H9 (cell line): ENCODE measurements around the gene CERCAM. TPM values are rescaled to one million over a fixed set of nuclear protein-coding genes. Genes with fewer than 3 reads are reported as not detected.

ENCODE experiments used
- DNase-seq: peaks from one replicate; pipeline ENCODE4 v3.0.0-alpha.2; 2017
- H2AFZ ChIP-seq: one replicate; pipeline ENCODE4 v1.6.1; 2013; ENCODE audit warnings: mild to moderate bottlenecking, low read length, control low read depth, moderate library complexity
- H2AK5ac ChIP-seq: 2 replicates; pipeline ENCODE4 v1.6.1; 2013; ENCODE audit warnings: low read length, control low read depth, mixed read lengths; ENCODE audit not compliant: insufficient read length
- H2BK120ac ChIP-seq: one replicate; pipeline ENCODE4 v1.6.1; 2013; ENCODE audit warnings: low read depth, mild to moderate bottlenecking, low read length, control low read depth, inconsistent platforms; ENCODE audit not compliant: poor library complexity, severe bottlenecking
- H2BK12ac ChIP-seq: 2 replicates; pipeline ENCODE4 v1.6.1; 2013; ENCODE audit warnings: low read length, control low read depth, mixed read lengths, low read depth; ENCODE audit not compliant: insufficient read length
- H2BK15ac ChIP-seq: 2 replicates; pipeline ENCODE4 v1.6.1; 2013; ENCODE audit warnings: low read depth, low read length, control low read depth
- H2BK20ac ChIP-seq: one replicate; pipeline ENCODE4 v1.6.1; 2013; ENCODE audit warnings: low read depth, mild to moderate bottlenecking, low read length, control low read depth, inconsistent platforms; ENCODE audit not compliant: poor library complexity, severe bottlenecking
- H2BK5ac ChIP-seq: 2 replicates; pipeline ENCODE4 v1.6.1; 2013; ENCODE audit warnings: low read length, control low read depth, mixed read lengths; ENCODE audit not compliant: insufficient read length
- H3K14ac ChIP-seq: 2 replicates; pipeline ENCODE4 v1.6.1; 2013; ENCODE audit warnings: low read length, control low read depth; ENCODE audit not compliant: insufficient read depth
- H3K18ac ChIP-seq: 2 replicates; pipeline ENCODE4 v1.6.1; 2013; ENCODE audit warnings: low read depth, mild to moderate bottlenecking, mixed read lengths, low read length, control low read depth; ENCODE audit not compliant: insufficient read length
- H3K23ac ChIP-seq: 2 replicates; pipeline ENCODE4 v1.6.1; 2013; ENCODE audit warnings: low read length, control low read depth, mixed read lengths, low read depth; ENCODE audit not compliant: insufficient read length
- H3K23me2 ChIP-seq: 2 replicates; pipeline ENCODE4 v1.6.1; 2013; ENCODE audit warnings: low read depth, mild to moderate bottlenecking, mixed read lengths, low read length, control low read depth; ENCODE audit not compliant: insufficient read length, poor library complexity, severe bottlenecking
- H3K27ac ChIP-seq: 2 replicates; pipeline ENCODE4 v1.5.1; 2013; ENCODE audit warnings: low read length, control low read depth, mixed read lengths, low read depth; ENCODE audit not compliant: insufficient read length
- H3K27me3 ChIP-seq: 2 replicates; pipeline ENCODE4 v1.6.1; 2013; ENCODE audit warnings: low read length, control low read depth, inconsistent platforms; ENCODE audit not compliant: insufficient read depth
- H3K4ac ChIP-seq: 2 replicates; pipeline ENCODE4 v1.6.1; 2013; ENCODE audit warnings: low read depth, mild to moderate bottlenecking, control low read depth, inconsistent platforms, low read length, moderate library complexity
- H3K4me1 ChIP-seq: 2 replicates; pipeline ENCODE4 v1.6.1; 2013; ENCODE audit warnings: low read length, control low read depth, inconsistent platforms; ENCODE audit not compliant: insufficient read depth
- H3K4me2 ChIP-seq: 2 replicates; pipeline ENCODE4 v1.6.1; 2013; ENCODE audit warnings: low read length, control low read depth, mixed read lengths; ENCODE audit not compliant: insufficient read length, insufficient read depth
- H3K56ac ChIP-seq: 2 replicates; pipeline ENCODE4 v1.6.1; 2013; ENCODE audit warnings: low read depth, mild to moderate bottlenecking, mixed read lengths, low read length, control low read depth; ENCODE audit not compliant: insufficient read length
- H3K79me1 ChIP-seq: 2 replicates; pipeline ENCODE4 v1.6.1; 2013; ENCODE audit warnings: low read depth, mild to moderate bottlenecking, moderate library complexity, low read length, control low read depth, inconsistent platforms; ENCODE audit not compliant: insufficient read depth, poor library complexity, severe bottlenecking
- H3K79me2 ChIP-seq: 2 replicates; pipeline ENCODE4 v1.6.1; 2013; ENCODE audit warnings: low read length, control low read depth, inconsistent platforms; ENCODE audit not compliant: insufficient read depth
- H3K9ac ChIP-seq: 2 replicates; pipeline ENCODE4 v1.6.1; 2013; ENCODE audit warnings: low read length, control low read depth, mixed read lengths; ENCODE audit not compliant: insufficient read length; ENCODE audit errors: extremely low read depth
- H3K9me3 ChIP-seq: one replicate; pipeline ENCODE4 v1.6.1; 2013; ENCODE audit warnings: low read depth, low read length, inconsistent platforms; ENCODE audit not compliant: control insufficient read depth
- H3T11ph ChIP-seq: one replicate; pipeline ENCODE4 v1.6.1; 2013; ENCODE audit warnings: mild to moderate bottlenecking, low read length, control low read depth, inconsistent platforms
- H4K20me1 ChIP-seq: one replicate; pipeline ENCODE4 v1.6.1; 2013; ENCODE audit not compliant: control insufficient read depth, insufficient read length, insufficient read depth
- H4K5ac ChIP-seq: 2 replicates; pipeline ENCODE4 v1.6.1; 2013; ENCODE audit warnings: low read depth, mild to moderate bottlenecking, mixed read lengths, low read length, control low read depth; ENCODE audit not compliant: insufficient read length
- H4K8ac ChIP-seq: replicated peaks from 2 replicates; pipeline ENCODE4 v1.6.1; 2013; ENCODE audit warnings: low read length, control low read depth, mixed read lengths, low read depth; ENCODE audit not compliant: insufficient read length
- H4K91ac ChIP-seq: 2 replicates; pipeline ENCODE4 v1.6.1; 2013; ENCODE audit warnings: low read depth, mild to moderate bottlenecking, moderate library complexity, mixed read lengths, low read length, control low read depth; ENCODE audit not compliant: insufficient read length
- H3K27ac Mint-ChIP-seq, 3 experiments: 2 replicates in 2 of 3; 3 replicates in 1 of 3; pipeline ENCODE4 v1.8.0; 2020 to 2021; ENCODE audit warnings: mixed read lengths in 3 of 3, mild to moderate bottlenecking in 1 of 3, moderate library complexity in 1 of 3
- H3K27me3 Mint-ChIP-seq: 2 replicates; pipeline ENCODE4 v1.8.0; 2021; ENCODE audit warnings: low read depth, mild to moderate bottlenecking, moderate library complexity, mixed read lengths
- H3K36me3 Mint-ChIP-seq, 3 experiments: 2 replicates in 2 of 3; 3 replicates in 1 of 3; pipeline ENCODE4 v1.8.0; 2020 to 2021; ENCODE audit warnings: low read depth in 3 of 3, mixed read lengths in 3 of 3; ENCODE audit not compliant: insufficient read depth in 1 of 3
- H3K4me1 Mint-ChIP-seq, 2 experiments: 2 replicates each; pipeline ENCODE4 v1.8.0; 2020; ENCODE audit warnings: mixed read lengths in 2 of 2
- H3K4me3 Mint-ChIP-seq, 2 experiments: 2 replicates in 1 of 2; 3 replicates in 1 of 2; pipeline ENCODE4 v1.8.0; 2020 to 2021; ENCODE audit warnings: mild to moderate bottlenecking in 2 of 2, mixed read lengths in 2 of 2, moderate library complexity in 1 of 2
- H3K9me3 Mint-ChIP-seq, 2 experiments: 2 replicates in 1 of 2; 3 replicates in 1 of 2; pipeline ENCODE4 v1.8.0; 2020; ENCODE audit warnings: mild to moderate bottlenecking in 2 of 2, mixed read lengths in 2 of 2, moderate library complexity in 1 of 2
- CTCF ChIP-seq: fragments of 200-600 bp; sonication (generic); conservative IDR thresholded peaks from 3 replicates; pipeline ENCODE4 v1.8.0; 2021; ENCODE audit warnings: antibody characterized with exemption, mild to moderate bottlenecking
- WGBS: extraction: QIAGEN DNeasy Blood & Tissue Kit; methylation state at CpG from one replicate; pipeline ENCODE4 v1.1.7; 2013; ENCODE audit warnings: missing lambda C conversion rate, low lambda C conversion rate, mixed read lengths; ENCODE audit not compliant: insufficient read length; ENCODE audit errors: extremely low coverage; 5-methylcytosine and 5-hydroxymethylcytosine counted together
- total RNA-seq: library from RNA; stranded (reverse); gene quantifications from 2 replicates; pipeline ENCODE4 v1.2.1, GENCODE V29; 2021

CERCAM gene
- total RNA-seq, 1 experiment from 2014 or later: 5.4 TPM

GRCh38 chr9:128390813-128391711 lies 29.6 kb upstream of the CERCAM start:
- Histone ChIP-seq H2BK120ac (no peak overlapping the region), H3K4me2 (no peak overlapping the region), H2AK5ac (no peak overlapping the region), H4K20me1 (no peaks in the 10 kb centered on the region), H3K18ac (no peak overlapping the region), H3K23me2 (peaks cover 6% of the 10 kb centered on the region), H4K91ac (no peak overlapping the region), H3K56ac (no peak overlapping the region), H3K9me3 (no peaks in the 10 kb centered on the region), H2AFZ (no peak overlapping the region), H4K5ac (no peak overlapping the region), H3K14ac (no peak overlapping the region), H4K8ac (no peak overlapping the region), H3K27ac (no peak overlapping the region), H2BK15ac (no peak overlapping the region), H3K79me1 (no peaks in the 10 kb centered on the region), H3K27me3 (peaks cover 66% of the 10 kb centered on the region), H2BK20ac (no peak overlapping the region), H2BK5ac (no peak overlapping the region), H3K23ac (no peak overlapping the region), H3K79me2 (no peaks in the 10 kb centered on the region), H3K4ac (no peak overlapping the region), H3K9ac (no peak overlapping the region), H3K4me1 (no peaks in the 10 kb centered on the region), H3T11ph (no peak overlapping the region), H2BK12ac (no peak overlapping the region)
- H3K27ac Mint-ChIP-seq: no peak overlapping the region
- H3K9me3 Mint-ChIP-seq: peaks cover 0 to 3% of the 10 kb centered on the region in 2 experiments; a peak in 1 of 5 replicates
- H3K4me3 Mint-ChIP-seq: peak overlapping the region in 1 of 2 experiments; percentile 13; a peak in 2 of 5 replicates
- peaks cover 16 to 32% (median 16%) of the 10 kb centered on the region in 3 experiments for H3K36me3 Mint-ChIP-seq
- no CpG with 5 or more reads among the region's 8 CpGs for WGBS
- H3K4me1 Mint-ChIP-seq: peaks cover 18 to 47% of the 10 kb centered on the region in 2 experiments
- no peak for TF ChIP-seq CTCF
- peaks cover 97% of the 10 kb centered on the region for H3K27me3 Mint-ChIP-seq
- DNase-seq: no peak
